GM21529 (cell line): ENCODE data around the gene AMBRA1.
"Not testable (repeated sequence)": the region's sequence is repeated elsewhere in the genome, so short reads cannot be mapped to it uniquely, and the experiment has no call there.

Experiments
- ATAC-seq: cut with Tn5 transposase; IDR thresholded peaks from one replicate; pipeline ENCODE4 v1.9.1; 2021; ENCODE audit not compliant: unreplicated experiment

The AMBRA1 gene

DNA sequence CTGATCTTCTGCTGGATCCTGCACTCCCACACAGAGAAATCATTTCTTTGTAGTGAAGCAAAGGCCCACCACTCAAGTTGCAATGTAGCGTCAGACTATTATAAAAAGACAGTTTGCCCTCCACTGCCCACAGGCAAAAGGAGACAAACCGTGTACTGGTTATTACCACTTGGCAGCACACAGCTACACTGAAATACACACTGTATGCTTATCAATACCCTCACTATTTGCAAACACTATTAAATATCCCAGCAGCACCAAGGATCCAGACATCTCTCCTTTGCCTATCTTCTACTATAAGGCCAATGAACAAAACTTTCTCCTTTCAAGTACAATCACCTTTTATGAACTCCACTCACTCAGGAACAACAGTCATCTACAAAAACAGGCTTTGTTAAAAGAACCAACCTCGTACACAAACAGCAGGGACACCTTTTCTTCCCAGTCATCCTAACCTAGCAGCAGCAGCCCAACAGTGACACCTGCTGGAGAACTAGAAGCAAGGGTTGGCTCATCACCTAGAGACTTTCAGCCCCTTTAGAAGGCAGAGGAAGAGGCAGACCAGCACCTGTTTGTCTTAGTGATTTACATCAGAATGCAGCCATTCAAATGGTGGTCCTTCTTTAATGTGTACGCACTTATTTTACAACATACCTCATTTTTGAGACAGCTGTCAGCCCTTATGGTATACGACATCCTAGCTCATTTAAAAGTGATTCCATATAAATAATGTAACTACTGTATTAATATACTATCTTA is 56.1 kb downstream of the AMBRA1 start:
- no peak for ATAC-seq

DNA sequence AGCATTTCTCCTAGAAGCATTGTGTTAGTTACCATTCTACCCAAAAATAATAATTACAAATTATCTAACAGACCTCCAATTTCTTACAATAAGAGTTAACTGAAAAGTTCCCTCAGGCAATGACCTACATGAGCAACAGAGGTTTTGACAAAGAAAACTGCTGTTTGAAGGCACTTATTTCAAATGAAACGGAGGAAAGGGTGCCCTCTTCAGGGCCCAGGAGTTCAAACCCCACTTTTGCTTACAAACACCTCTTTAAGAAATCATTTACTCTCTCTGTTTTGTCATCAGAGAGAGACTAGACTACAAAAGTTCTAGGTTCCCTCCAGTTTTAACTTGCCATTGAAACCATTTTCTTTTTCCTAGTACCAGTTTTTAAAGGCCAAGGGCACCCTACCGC is 56.7 kb downstream of the AMBRA1 start:
- no peak for ATAC-seq

DNA sequence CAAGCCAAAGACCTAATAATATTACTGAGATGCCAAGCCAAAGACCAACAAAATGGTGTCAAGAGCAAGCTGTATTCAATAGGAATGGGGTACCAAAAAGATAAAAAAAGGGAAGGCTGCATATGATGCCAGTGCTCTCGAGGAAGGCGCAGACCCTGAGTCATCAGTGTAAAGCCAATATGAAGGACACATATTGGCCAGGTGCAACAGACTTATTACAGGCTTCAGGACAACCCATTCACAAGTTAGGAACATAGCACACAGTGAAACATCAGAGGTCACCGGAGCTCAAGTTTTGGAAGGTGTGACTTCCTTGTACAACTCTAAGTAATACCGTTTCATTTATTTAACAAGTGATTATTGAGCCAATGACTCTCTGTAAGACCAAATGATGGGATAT is 58.1 kb downstream of the AMBRA1 start:
- ATAC-seq: no peak

DNA sequence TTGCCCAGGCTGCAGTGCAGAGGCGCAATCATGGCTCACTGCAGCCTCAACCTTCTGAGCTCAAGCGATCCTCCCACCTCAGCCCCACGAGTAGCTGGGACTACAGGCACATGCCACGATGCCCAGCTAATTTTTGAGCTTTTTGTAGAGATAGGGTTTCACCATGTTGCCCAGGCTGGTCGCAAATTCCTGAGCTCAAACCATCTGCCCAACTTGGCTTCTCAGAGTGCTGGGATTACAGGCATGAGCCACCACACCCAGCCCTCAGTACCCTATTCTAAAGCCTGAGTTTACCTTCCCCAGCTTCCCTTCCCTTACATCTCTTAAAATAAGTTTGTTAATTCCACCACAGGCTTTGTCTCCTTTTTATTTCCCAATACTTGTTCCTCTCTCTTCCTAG is 59.1 kb downstream of the AMBRA1 start:
- ATAC-seq: no peak

DNA sequence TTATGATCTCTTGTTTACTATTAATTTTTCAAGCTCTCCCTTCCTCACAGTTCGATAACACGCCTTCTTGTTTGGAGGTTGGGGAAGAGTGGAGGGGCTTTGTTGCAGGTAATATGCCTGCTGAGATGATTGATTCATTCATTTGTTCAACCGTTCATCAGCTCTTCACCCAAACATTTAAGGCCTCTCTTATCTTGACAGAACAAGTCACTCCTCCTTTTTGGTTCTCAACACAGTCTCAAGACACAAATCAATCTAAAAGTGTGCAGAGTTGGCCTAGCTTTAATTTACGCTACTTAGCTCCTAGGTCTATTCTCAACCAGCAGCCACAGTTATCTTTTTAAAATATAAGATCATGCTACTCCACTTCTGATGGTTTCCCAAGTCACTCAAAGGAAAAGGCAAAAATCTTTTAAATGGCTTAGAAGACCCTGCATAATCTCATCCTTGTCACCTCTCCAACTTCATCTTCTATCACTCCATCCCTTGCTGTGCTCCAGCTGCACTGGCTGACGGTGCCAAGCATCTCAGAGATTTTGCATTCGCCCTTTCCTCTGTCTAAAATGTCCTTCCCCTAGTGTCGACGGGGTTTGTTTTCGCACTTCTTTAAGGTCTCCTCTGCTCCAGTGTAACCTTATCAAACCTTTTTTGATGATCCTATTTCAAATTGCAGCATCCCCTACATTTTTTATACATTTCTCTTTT is 60.3 kb downstream of the AMBRA1 start:
- no peak for ATAC-seq

DNA sequence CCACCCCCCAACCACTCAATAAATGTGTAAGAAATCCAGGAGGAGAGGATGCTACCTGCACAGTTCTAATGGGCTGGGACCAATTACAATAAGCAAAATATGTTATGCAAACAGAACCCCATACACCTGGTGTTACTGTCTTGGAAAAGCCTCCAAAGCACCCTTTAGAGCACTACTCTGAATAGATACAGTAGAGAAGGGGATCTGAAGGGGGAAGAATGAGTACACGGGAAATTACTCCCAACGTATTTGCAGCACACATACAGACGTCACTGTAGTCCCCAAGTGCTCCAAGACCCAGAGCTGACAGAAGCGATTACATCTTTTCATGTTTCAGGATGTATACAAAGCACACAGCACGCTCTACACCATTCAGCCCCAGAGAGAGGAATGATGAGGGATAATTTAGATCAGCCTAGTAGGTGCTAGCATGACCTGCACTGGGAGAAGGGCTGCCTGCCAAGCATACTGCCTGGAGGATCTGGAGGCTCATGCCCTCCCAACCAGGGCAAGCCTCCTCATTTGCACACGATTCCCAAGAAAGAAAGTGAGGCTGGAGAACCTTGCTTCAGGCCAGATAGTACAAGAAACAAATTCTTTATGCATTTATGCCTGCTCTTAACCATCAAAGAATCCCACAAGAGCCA is 63.8 kb downstream of the AMBRA1 start:
- ATAC-seq: no peak

DNA sequence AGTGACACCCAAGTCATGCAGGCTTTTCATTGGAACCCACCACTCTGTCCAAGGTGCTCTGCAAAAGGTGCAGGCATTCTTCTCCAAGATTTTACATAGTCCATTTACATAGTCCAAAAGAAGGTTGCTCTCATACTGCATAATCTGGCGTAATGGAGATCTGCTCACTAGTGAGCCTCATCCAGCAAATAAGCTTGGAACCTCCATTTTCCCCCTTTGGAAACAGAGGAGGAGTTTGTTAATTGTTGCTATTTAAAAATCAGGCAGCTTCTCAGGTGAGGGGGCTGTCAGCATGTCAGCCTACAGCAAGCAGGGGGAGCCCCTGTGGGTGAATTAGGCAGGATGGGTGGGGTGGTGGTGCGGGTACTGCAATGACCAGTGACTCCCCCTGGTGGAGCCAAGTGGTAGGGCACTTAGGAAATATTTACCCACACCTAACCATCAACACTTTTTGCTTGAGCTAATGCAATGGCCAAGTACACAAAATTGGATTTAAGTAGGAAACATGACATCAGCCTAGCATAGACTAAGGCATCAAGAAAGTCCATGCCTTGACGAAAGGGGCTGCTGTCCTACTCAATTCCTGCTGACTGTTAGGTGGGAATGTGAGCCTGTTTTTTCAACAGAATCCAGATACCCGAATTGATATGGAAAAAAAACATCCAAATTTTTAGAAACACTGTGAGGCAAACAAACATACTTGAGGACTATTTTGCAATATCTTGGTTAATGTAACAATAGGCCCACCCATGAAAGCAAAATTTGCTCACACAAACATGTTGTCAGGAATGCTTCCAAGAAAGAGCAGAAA is 64.5 kb downstream of the AMBRA1 start:
- ATAC-seq: peak; percentile 81

DNA sequence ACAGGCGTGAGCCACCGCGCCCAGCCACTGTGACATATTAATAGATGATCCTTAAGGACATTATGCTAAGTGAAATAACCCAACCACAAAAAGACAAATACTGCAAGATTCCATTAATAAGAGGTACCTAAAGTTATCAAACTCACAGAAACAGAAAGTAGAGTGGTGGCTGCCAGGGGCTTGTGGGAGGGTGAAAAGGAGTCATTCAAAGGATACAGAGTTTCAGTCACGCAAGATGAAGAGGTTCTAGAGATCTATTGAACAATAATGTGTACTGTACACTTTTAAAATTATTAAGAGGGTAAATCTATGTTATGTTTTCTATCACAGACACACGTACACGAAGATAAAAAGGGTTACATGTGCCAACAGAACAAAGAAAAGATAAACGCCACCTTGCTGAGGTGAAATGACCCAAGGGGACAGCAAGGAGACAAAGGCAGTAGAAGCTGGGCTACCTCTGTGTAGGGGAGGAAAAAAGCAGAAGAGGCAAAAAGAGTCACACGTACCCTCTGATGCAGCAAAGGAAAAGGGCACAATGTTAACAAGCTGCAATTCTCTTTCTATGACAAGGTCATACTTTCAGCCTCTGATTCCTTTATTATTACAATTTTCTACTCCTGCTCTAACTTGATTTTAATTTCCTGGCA is 65.3 kb downstream of the AMBRA1 start:
- ATAC-seq: no peak

DNA sequence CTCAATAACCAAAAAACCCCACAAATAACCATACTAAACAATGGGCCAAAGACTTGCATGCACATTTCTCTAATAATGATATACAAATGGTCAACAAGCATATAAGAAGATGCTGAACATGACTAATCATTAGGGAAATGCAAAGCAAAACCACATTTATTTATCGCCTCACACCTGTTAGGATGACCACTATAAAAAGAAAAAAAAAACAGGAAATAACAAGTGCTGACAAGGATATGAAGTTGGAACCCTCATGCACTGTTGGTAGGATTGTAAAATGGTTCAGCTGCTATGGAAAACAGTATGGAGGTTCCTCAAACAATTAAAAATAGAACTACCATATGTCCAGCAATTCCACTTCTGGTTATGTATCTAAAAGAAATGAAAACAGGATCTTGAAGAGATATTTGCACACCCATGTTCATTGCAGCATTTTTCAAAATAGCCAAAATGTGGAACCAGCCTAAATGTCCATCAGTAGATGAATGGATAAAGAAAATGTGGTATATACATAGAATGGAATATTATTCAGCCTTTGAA is 66.2 kb downstream of the AMBRA1 start:
- no peak for ATAC-seq

DNA sequence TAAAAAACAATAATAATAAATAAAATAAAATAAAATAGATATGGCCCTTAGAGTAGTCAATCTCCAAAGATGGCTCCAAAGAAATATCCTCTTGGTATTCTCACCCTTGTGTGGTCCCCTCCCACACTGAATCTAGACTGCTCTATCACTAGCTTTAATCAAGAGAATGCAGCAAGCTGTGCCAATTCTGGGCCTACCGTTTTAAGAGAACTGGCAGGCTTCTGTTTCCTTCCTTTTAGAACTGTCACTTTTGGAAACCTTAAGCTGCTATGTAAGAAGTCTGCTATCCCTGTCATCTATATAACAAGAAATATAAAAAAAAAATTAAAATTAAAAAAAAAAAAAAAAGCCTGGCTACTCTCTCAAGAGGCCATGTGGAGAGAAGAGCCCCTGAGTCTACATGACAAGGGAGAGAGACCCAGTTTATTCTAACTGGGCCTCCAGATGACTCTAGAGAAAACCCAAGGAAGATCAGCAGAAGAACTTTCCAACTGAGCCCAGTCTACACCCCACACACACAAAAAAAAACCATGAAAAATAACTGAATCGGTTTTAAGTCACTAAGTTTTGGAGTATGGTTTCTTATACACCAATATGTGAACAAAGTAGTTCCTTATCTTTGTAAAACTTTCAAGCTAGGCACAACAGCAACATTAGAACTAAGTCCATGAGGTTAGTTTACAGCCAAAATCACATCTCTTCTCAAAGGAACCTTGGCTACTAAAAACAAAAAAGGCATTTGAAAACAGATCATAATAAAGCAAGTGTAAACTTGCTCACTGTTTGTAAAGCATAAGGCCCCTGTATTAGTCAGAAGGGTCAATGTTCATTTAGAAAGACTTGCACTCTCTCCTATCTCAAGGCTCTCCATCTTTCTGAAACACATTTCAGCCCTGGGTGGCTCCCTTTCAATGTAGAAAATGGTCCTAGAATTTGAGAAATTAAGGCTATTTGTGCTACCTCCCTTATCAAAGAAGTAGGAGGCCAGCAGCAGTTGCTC is 67.3 kb downstream of the AMBRA1 start:
- no peak for ATAC-seq

DNA sequence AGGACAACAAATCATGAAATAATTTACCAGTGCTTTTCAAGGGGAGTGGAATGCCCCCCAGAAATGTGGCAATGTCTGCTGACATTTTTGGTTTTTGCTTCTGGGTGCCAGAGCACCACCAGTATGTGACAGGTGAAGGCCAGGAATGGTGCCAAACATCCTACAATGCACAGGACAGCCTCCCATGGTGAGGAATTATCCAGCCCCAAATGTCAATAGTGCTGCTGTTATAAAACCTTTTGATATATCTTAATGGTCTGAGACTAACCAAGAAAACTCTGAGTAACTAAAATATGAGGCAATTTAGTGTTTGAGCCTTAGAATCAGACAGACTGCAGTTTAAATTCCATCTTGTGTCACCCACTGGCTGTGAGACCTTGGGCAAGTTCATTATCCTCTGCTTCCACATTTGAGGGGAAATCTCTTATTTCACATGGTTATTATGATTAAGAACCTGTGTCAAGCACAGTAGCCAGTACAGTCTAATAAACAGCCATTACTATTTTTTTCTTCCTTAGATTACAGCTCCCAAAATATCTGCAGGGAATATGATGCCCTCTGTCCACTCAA is 69.5 kb downstream of the AMBRA1 start:
- ATAC-seq: no peak

DNA sequence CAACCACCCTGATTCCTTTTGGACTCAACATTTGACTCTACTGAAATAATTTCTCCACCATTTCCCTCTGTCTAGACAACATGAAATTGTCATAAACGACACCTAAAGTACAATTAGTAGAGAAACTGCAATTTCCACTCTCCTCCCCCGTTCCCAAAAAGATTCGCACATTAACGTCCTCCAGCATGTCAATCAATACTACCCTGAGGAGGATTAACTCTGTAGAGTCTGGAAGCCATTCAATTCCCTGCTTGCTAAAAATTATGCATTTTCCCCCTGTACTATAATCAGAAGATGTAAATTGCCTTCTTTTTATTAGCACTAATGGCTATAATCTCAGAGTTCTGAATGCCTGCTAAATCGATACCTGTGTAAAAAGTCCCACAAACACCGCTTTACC is 70.5 kb downstream of the AMBRA1 start:
- ATAC-seq: no peak

DNA sequence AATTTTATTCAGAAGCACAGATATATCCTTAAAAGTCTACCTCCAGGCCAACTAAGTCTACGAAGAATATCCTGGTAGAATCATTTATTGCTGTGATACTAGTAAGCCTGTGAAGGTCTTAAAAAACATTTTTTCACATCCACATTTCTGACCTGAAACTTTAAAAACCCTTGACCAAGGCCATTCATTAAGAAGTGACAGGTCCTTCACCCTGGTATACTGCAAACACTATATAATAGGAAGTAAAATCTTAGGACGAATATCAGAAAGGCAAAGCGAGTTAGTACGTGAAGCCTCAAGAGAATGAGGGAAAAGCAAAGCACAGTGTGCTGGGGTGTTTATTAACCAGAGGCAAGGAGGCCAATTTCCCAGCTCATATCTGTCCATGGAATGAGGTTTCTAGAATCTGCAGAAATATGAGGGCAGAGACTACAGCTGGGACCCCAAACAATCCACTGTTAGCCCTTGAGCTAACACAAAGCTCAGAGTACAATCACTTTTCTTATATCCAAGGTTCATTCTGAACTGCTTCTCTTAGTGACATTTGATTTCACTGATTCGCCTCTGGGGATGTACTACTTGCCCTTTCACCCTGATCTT is 71.0 kb downstream of the AMBRA1 start:
- no peak for ATAC-seq

DNA sequence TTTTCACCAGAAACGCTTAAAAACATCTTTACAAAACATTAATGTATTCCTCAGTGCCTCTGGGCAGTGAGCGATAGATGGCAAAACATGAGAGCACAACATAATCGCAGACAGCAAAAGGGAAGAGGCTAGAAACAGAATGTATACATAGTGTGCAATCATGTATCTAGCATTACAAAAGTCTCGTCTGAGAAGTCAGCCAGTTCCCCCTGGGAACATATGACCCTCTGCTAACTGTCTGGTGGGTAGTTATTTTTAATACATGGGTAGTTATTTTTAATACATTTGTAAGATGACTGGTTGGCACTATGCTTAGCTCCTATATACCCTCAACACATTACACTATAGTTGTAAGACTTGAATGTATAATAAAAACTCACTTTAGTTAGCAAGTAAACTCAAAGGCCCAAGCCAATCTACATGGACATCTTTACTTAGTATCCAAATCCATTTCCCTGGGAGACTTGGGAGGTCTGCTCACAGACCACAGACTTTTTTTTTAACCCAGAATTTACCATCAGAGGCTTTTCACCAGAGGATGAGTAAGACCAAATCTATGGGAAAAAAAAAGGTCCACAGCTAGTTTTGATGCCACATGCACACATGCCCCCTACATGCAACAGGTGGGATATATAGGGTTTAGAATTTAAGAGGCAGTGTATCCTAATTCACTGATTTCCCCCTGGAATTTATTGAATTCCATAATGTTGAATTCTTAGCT is 71.7 kb downstream of the AMBRA1 start:
- ATAC-seq: no peak

DNA sequence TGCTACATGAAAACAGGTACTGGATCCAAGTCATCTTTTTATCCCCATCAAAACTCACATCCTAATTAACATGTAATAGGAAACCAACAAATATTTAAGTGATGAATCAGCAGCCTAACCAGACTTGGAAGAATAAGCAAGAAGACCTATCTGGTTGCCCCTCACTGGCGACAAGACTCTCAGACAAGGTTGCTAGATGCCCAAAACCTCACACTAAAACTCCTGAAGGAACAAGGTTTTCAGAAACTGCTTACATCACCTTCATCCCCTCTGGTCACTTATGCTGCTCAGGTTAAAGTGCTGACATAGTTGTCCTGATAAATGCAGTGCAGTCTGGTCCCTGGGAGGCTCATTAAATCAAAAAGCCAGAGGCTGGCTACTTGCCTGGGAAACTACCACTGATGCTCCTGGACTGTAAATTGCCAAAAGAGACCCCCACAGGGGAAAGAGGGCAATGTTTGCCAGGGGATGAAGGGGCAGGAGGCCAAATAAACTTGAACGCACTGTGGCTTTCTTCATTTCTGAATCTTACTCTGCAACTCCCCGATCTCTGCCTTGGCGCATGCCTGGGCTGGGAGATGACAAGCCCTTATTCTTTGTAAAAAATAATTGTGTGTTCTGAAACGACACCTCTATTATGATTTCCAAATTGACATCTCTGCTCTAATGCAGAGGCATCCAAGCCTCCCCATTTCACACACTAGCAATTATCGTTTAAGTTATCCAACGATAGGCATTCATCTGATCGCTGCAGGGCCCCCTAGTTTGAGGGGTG is 72.7 kb downstream of the AMBRA1 start:
- ATAC-seq: no peak

DNA sequence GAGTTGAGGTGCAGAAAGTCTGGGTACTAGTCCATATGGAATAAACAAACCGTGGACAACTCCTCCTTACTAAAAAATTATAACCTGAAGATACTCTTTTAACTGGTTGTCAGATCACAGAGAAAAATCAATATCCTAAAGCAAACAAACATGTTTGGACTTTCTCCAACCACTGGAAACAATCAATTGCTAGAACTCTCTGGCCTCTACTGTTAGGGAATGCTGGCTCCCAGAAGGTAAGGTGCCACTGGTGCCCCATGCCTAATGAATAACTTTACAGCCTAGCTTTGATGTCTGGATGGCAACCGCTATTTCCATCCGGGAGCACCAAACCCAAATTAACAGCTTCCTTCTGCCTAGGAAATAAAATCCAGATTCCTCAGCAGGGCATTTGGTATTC is 74.5 kb downstream of the AMBRA1 start:
- no peak for ATAC-seq

DNA sequence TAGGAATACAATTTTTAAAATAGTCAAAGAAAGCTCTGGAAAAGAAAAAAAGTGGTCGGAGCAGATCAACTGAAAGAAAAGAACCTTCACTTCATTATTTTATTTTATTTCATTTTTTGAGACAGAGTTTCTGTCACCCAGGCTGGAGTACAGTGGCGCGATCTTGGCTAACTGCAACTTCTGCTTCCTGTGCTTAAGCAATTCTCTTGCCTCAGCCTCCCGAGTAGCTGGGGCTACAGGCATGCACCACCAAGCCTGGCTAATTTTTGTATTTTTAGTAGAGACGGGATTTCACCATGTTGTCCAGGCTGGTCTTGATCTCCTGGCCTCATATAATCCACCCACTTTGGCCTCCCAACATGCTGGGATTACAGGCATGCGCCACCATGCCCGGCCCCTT is 74.9 kb downstream of the AMBRA1 start:
- ATAC-seq: not testable (repeated sequence)
